NT2/D1 (cell line): Measurements from ENCODE around the gene NEB.

Source experiments
- DNase-seq: peaks from one replicate; pipeline ENCODE4 v3.0.0-alpha.2; 2011; ENCODE audit warnings: low read depth, low spot score
- H3K27me3 ChIP-seq: 2 replicates; pipeline ENCODE4 v1.6.0; 2011; ENCODE audit warnings: mild to moderate bottlenecking; ENCODE audit not compliant: insufficient read length, insufficient read depth
- H3K36me3 ChIP-seq: 2 replicates; pipeline ENCODE4 v1.6.1; 2011; ENCODE audit warnings: mild to moderate bottlenecking, low read length, mixed read lengths; ENCODE audit not compliant: insufficient read depth, insufficient read length
- H3K4me1 ChIP-seq: 2 replicates; pipeline ENCODE4 v1.5.1; 2011; ENCODE audit not compliant: insufficient read depth, insufficient read length
- H3K4me3 ChIP-seq: 2 replicates; pipeline ENCODE4 v1.5.1; 2011; ENCODE audit warnings: low read depth; ENCODE audit not compliant: insufficient read length
- H3K9ac ChIP-seq: 2 replicates; pipeline ENCODE4 v1.6.0; 2011; ENCODE audit warnings: low read depth; ENCODE audit not compliant: insufficient read length
- H3K9me3 ChIP-seq: 2 replicates; pipeline ENCODE4 v1.5.1; 2011; ENCODE audit warnings: mild to moderate bottlenecking, low read length; ENCODE audit not compliant: insufficient read depth
- SUZ12 ChIP-seq: IDR thresholded peaks from 2 replicates; pipeline ENCODE4 v1.6.1; 2011; ENCODE audit not compliant: insufficient read length, insufficient read depth; ENCODE audit errors: extremely low read depth
- YY1 ChIP-seq: IDR thresholded peaks from 2 replicates; pipeline ENCODE4 v1.6.1; 2011; ENCODE audit not compliant: insufficient read length, insufficient read depth
- ZNF274 ChIP-seq: IDR thresholded peaks from 2 replicates; pipeline ENCODE4 v1.6.1; 2011; ENCODE audit warnings: mild to moderate bottlenecking, low read depth, low read length

Gene NEB

DNA sequence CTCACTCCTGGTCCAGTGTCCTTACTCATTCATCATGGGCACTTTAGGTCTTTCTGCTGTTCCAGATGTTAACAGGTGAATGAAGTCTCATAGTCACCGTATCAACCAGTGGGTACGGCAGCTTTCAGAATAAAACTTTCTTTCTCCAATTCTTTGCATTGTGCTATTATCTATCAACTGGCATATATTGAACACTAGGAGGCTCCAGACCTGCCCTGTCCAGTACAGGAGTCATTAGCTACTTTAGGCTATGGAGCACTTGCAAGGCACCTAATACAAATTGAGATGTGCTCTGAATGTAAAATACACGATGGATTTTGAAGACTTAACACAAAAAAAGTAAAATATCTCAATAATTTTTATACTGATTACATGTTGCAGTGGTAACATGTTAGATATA is 43.2 kb upstream of the NEB start:
- no peak overlapping the region for H3K4me3 ChIP-seq
- no peaks in the 10 kb centered on the region for H3K9me3 ChIP-seq
- no peaks in the 10 kb centered on the region for H3K27me3 ChIP-seq
- H3K36me3 ChIP-seq, result peaks cover 8% of the 10 kb centered on the region
- DNase-seq, result no peak
- no peak for TF ChIP-seq YY1
- no peak for TF ChIP-seq ZNF274
- TF ChIP-seq SUZ12, result no peak
- no peak overlapping the region for H3K9ac ChIP-seq
- no peaks in the 10 kb centered on the region for H3K4me1 ChIP-seq

DNA sequence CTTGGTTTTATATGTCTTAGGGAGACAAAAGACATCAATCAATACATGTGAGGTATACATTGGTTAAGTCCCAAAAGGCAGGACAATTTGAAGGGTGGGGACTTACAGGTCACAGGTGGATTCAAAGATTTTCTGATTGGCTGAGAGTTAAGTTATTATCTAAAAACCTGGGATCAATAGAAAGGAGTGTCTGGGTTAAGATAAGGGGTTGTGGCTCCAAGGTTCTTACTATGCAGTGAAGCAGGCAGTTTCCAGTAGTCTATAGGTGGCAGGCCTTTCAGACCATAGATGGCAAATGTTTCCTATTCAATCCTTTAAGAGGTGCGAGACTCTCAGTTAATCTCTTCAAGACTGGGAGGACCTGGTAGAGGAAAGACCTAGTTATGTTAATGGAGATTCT is 42.1 kb upstream of the NEB start:
- no peak for TF ChIP-seq ZNF274
- Histone ChIP-seq H3K27me3 (no peaks in the 10 kb centered on the region), H3K4me3 (no peak overlapping the region), H3K4me1 (no peaks in the 10 kb centered on the region), H3K36me3 (peaks cover 3% of the 10 kb centered on the region), H3K9me3 (no peaks in the 10 kb centered on the region), H3K9ac (no peak overlapping the region)
- DNase-seq, result no peak

GRCh38 chr2:151775057-151775740 is 40.9 kb upstream of the NEB start:
- no peak overlapping the region for H3K9ac ChIP-seq
- no peaks in the 10 kb centered on the region for H3K36me3 ChIP-seq
- TF ChIP-seq YY1 (no peak), SUZ12 (no peak), ZNF274 (no peak)
- no peak overlapping the region for H3K4me3 ChIP-seq
- no peaks in the 10 kb centered on the region for H3K9me3 ChIP-seq
- no peak for DNase-seq
- no peaks in the 10 kb centered on the region for H3K4me1 ChIP-seq
- no peaks in the 10 kb centered on the region for H3K27me3 ChIP-seq

DNA sequence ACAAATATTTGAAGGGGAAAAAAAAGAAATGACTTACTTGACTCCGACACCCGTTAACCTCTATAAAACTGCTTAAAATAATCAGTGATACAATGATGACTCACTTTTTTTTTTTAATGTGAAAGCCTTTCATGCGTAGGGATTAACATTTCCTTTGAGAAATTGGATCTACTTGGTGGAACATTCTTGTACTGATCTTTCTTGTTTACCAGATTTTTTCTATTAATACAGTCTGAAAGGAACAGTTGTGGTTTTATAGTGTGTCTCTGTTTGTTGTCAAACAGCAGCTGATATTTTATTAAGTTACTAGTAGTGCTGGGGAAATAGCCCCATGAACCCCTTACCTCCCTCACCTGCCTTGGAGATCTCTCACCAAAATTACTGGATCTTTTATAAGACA is 40.2 kb upstream of the NEB start:
- TF ChIP-seq SUZ12, result no peak
- no peak for TF ChIP-seq ZNF274
- TF ChIP-seq YY1, result no peak
- DNase-seq, result no peak

GRCh38 chr2:151771599-151772358 is 37.5 kb upstream of the NEB start:
- H3K36me3 ChIP-seq, result no peaks in the 10 kb centered on the region
- no peaks in the 10 kb centered on the region for H3K27me3 ChIP-seq
- no peak overlapping the region for H3K9ac ChIP-seq
- H3K4me3 ChIP-seq, result no peak overlapping the region
- no peak for DNase-seq
- no peaks in the 10 kb centered on the region for H3K9me3 ChIP-seq
- TF ChIP-seq YY1, result no peak
- no peak for TF ChIP-seq SUZ12
- TF ChIP-seq ZNF274, result no peak
- H3K4me1 ChIP-seq, result no peaks in the 10 kb centered on the region

More for the DNA sequence above, 40.2 kb upstream of the NEB start:
- Histone ChIP-seq H3K36me3 (no peaks in the 10 kb centered on the region), H3K4me1 (no peaks in the 10 kb centered on the region), H3K27me3 (no peaks in the 10 kb centered on the region), H3K9me3 (no peaks in the 10 kb centered on the region), H3K9ac (no peak overlapping the region), H3K4me3 (no peak overlapping the region)

- TF ChIP-seq ZNF274, result no peak
- TF ChIP-seq SUZ12, result no peak
- TF ChIP-seq YY1, result no peak
- no peak for DNase-seq
- H3K4me3 ChIP-seq, result no peak overlapping the region
- H3K9me3 ChIP-seq, result no peaks in the 10 kb centered on the region
- no peaks in the 10 kb centered on the region for H3K27me3 ChIP-seq
- H3K4me1 ChIP-seq, result no peaks in the 10 kb centered on the region
- no peaks in the 10 kb centered on the region for H3K36me3 ChIP-seq
- no peak overlapping the region for H3K9ac ChIP-seq
Measured at GRCh38 chr2:151770995-151771394, 36.7 kb upstream of the NEB start.

DNA sequence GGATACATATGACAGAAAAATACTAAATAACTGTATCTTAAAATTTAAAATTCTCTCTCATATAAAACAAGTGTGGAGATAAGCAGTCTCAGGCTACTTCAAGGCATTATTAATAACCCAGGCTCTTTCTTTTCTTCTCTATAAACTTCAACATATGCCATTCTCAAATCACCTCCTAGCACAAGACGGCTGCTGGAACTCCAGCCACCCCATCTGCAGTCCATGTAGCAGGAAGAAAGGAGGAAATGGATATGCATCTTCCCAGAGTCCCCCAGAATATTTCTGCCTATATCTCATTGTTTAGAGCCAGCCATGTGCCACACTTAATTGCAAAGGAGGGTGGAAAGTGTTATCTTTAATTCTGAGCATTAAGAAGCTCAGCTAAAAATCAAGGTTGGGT is 35.3 kb upstream of the NEB start:
- Histone ChIP-seq H3K9ac (no peak overlapping the region), H3K4me3 (no peak overlapping the region), H3K27me3 (no peaks in the 10 kb centered on the region), H3K4me1 (no peaks in the 10 kb centered on the region), H3K9me3 (no peaks in the 10 kb centered on the region), H3K36me3 (no peaks in the 10 kb centered on the region)
- no peak for DNase-seq
- TF ChIP-seq YY1 (no peak), ZNF274 (no peak), SUZ12 (no peak)

- no peaks in the 10 kb centered on the region for H3K27me3 ChIP-seq
- H3K4me1 ChIP-seq, result no peaks in the 10 kb centered on the region
- H3K9ac ChIP-seq, result no peak overlapping the region
- H3K36me3 ChIP-seq, result no peaks in the 10 kb centered on the region
- TF ChIP-seq SUZ12 (no peak), ZNF274 (no peak), YY1 (no peak)
- DNase-seq, result no peak
- H3K9me3 ChIP-seq, result no peaks in the 10 kb centered on the region
- no peak overlapping the region for H3K4me3 ChIP-seq
Measured at GRCh38 chr2:151767536-151767935, 33.3 kb upstream of the NEB start.
